MCF 10A (cell line): ENCODE data around the gene CORO2B. TPM values are rescaled to one million over a fixed set of nuclear protein-coding genes. Genes with fewer than 3 reads are reported as not detected.

Experiments
- BruUV-seq: library from RNA; stranded (reverse); fragments of 400-500 nt; replicated peaks from 2 replicates; lab custom pipeline; 2021; lab: Mats Ljungman, UMichigan
- CTCF ChIA-PET: fragments of 300-600 bp; sonication (Branson Sonifier 250); formaldehyde crosslinking; extraction: SDS; loops from one replicate; lab custom pipeline; 2021; ENCODE audit warnings: antibody characterized with exemption, inconsistent platforms; lab: Yijun Ruan, JAX
- POLR2A ChIA-PET: fragments of 300-600, 350-650 bp; sonication (Branson Sonifier 250); formaldehyde crosslinking; extraction: SDS; loops from one replicate; lab custom pipeline; 2020; ENCODE audit warnings: antibody characterized with exemption, inconsistent platforms; lab: Yijun Ruan, JAX
- DNase-seq: peaks from one replicate; pipeline ENCODE4 v3.0.0-alpha.2; 2018; ENCODE audit not compliant: unreplicated experiment
- H3K27ac Mint-ChIP-seq: one replicate; pipeline ENCODE4 v1.8.0; 2022; ENCODE audit warnings: mild to moderate bottlenecking, low read depth, mixed read lengths; ENCODE audit not compliant: unreplicated experiment
- H3K27me3 Mint-ChIP-seq: one replicate; pipeline ENCODE4 v1.8.0; 2022; ENCODE audit warnings: mixed read lengths; ENCODE audit not compliant: insufficient read depth, unreplicated experiment
- H3K36me3 Mint-ChIP-seq: one replicate; pipeline ENCODE4 v1.8.0; 2022; ENCODE audit warnings: mild to moderate bottlenecking, moderate library complexity, mixed read lengths; ENCODE audit not compliant: insufficient read depth, unreplicated experiment
- H3K4me1 Mint-ChIP-seq: one replicate; pipeline ENCODE4 v1.8.0; 2022; ENCODE audit warnings: mixed read lengths; ENCODE audit not compliant: insufficient read depth, unreplicated experiment
- H3K4me3 Mint-ChIP-seq: one replicate; pipeline ENCODE4 v1.8.0; 2022; ENCODE audit warnings: mild to moderate bottlenecking, moderate library complexity, mixed read lengths; ENCODE audit not compliant: unreplicated experiment
- H3K9me3 Mint-ChIP-seq: one replicate; pipeline ENCODE4 v1.8.0; 2022; ENCODE audit warnings: mixed read lengths; ENCODE audit not compliant: unreplicated experiment
- CTCF ChIP-seq: fragments of 200-600 bp; IDR thresholded peaks from one replicate; pipeline ENCODE4 v1.8.0; 2022; ENCODE audit warnings: antibody characterized with exemption, mild to moderate bottlenecking; ENCODE audit not compliant: unreplicated experiment
- intact Hi-C: fragments of 100-400 bp; cut with micrococcal nuclease; formaldehyde crosslinking; loops from 2 replicates; pipeline ENCODE4 v1.14.1; 2022
- total RNA-seq: library from RNA; stranded (reverse); gene quantifications from 2 replicates; pipeline ENCODE4 v1.2.3, GENCODE V29; 2022

Gene CORO2B
- total RNA-seq, 1 experiment from 2014 or later = 0.79 TPM

- intact Hi-C loops = no loop called here
- no TSS peak for BruUV-seq
- Mint-ChIP-seq H3K4me1 (no peaks in the 10 kb centered on the region), H3K9me3 (no peaks in the 10 kb centered on the region), H3K27ac (no peak overlapping the region), H3K27me3 (no peaks in the 10 kb centered on the region), H3K4me3 (no peak overlapping the region), H3K36me3 (peaks cover 28% of the 10 kb centered on the region)
- no peak for TF ChIP-seq CTCF
- DNase-seq = no peak
- ChIA-PET CTCF (interaction anchor here (0.7 to 1.1 kb wide), 2 partner anchors 21 to 237 kb away, joined by 3 to 4 read pairs; no protein-coding TSS in a partner anchor), POLR2A (no interaction called here)
These were observed 195.3 kb downstream of the CORO2B start for GRCh38 chr15:68774120-68774519.

GRCh38 chr15:68774521-68775235 is 195.9 kb downstream of the CORO2B start:
- Mint-ChIP-seq H3K4me1 (no peaks in the 10 kb centered on the region), H3K9me3 (no peaks in the 10 kb centered on the region), H3K4me3 (no peak overlapping the region), H3K36me3 (peaks cover 33% of the 10 kb centered on the region), H3K27ac (no peak overlapping the region), H3K27me3 (no peaks in the 10 kb centered on the region)
- intact Hi-C loops = no loop called here
- ChIA-PET CTCF (interaction anchor here (0.7 to 1.1 kb wide), 2 partner anchors 21 to 237 kb away, joined by 3 to 4 read pairs; no protein-coding TSS in a partner anchor), POLR2A (no interaction called here)
- TF ChIP-seq CTCF = no peak
- no peak for DNase-seq
- BruUV-seq = no TSS peak

- no peak for TF ChIP-seq CTCF
- intact Hi-C loops = no loop called here
- ChIA-PET POLR2A (no interaction called here), CTCF (interaction anchor here (0.7 to 1.1 kb wide), 3 partner anchors 20 to 225 kb away, joined by 4 to 5 read pairs (median 4); no protein-coding TSS in a partner anchor)
- DNase-seq = no peak
- H3K4me3 Mint-ChIP-seq = no peak overlapping the region
- H3K36me3 Mint-ChIP-seq = peaks cover 39% of the 10 kb centered on the region
- no peaks in the 10 kb centered on the region for H3K27me3 Mint-ChIP-seq
- no peak overlapping the region for H3K27ac Mint-ChIP-seq
- no peaks in the 10 kb centered on the region for H3K4me1 Mint-ChIP-seq
- no TSS peak for BruUV-seq
- no peaks in the 10 kb centered on the region for H3K9me3 Mint-ChIP-seq
These were observed 196.4 kb downstream of the CORO2B start for GRCh38 chr15:68775236-68775577.

GRCh38 chr15:68775671-68776476 is 197.1 kb downstream of the CORO2B start:
- Mint-ChIP-seq H3K9me3 (no peaks in the 10 kb centered on the region), H3K4me1 (no peaks in the 10 kb centered on the region), H3K27me3 (no peaks in the 10 kb centered on the region), H3K27ac (no peak overlapping the region), H3K4me3 (no peak overlapping the region), H3K36me3 (peaks cover 45% of the 10 kb centered on the region)
- POLR2A ChIA-PET = interaction anchor here (0.6 to 1.2 kb wide), 2 partner anchors 19 to 399 kb away, joined by 3 to 4 read pairs; no protein-coding TSS in a partner anchor
- BruUV-seq = no TSS peak
- intact Hi-C loops = no loop called here
- TF ChIP-seq CTCF = no peak
- DNase-seq = no peak
- CTCF ChIA-PET = interaction anchor here (0.7 to 1.1 kb wide), 2 partner anchors 100 to 226 kb away, joined by 4 to 5 read pairs; no protein-coding TSS in a partner anchor
